ENCODE data around the gene CWC25. TPM values are rescaled to one million over a fixed set of nuclear protein-coding genes. Genes with fewer than 3 reads are reported as not detected.
A peak's percentile ranks its signal among the peaks of the same experiment; 100 is the strongest.

CWC25 gene
- total and polyA plus RNA-seq, 2 of the 13 experiments (the other 11 are each of a cell fraction or from before 2014, with no cell fraction given), result 15.6 to 22.7 TPM

- TF ChIP-seq THAP8 (CRISPR knock-in tag; IDR thresholded peaks at IDR 0.05; ENCODE audit: borderline replicate concordance) (peak; percentile 76; the same call in 1 of the 2 replicates), SNAPC5 (CRISPR knock-in tag; IDR thresholded peaks at IDR 0.05; ENCODE audit: borderline replicate concordance) (no peak), TEAD2 (CRISPR knock-in tag; IDR thresholded peaks at IDR 0.05) (no peak), NR2F6 (IDR thresholded peaks at IDR 0.05) (no peak), NR2F6 (CRISPR knock-in tag; IDR thresholded peaks at IDR 0.05) (peak; percentile 30; the same call in 1 of the 2 replicates), NCOA2 (CRISPR knock-in tag; IDR thresholded peaks at IDR 0.05) (0 out of 2 replicates have a peak, but pooled peaks have one; percentile 4), JUNB (CRISPR knock-in tag; IDR thresholded peaks at IDR 0.05; ENCODE audit: borderline replicate concordance) (no peak), ZHX2 (IDR thresholded peaks at IDR 0.05; ENCODE audit: low read depth) (no peak), ZHX2 (CRISPR knock-in tag; IDR thresholded peaks at IDR 0.05; ENCODE audit: borderline replicate concordance) (no peak), ZSCAN5A (CRISPR knock-in tag; IDR thresholded peaks at IDR 0.05; ENCODE audit: borderline replicate concordance) (no peak), MEIS2 (CRISPR knock-in tag; IDR thresholded peaks at IDR 0.05) (0 out of 2 replicates have a peak, but pooled peaks have one; percentile 70), SP140L (CRISPR knock-in tag; IDR thresholded peaks at IDR 0.05; ENCODE audit: borderline replicate concordance) (no peak), CHD2 (IDR thresholded peaks at IDR 0.05; ENCODE audit: low read depth, low read length) (no peak), ZNF510 (CRISPR knock-in tag; IDR thresholded peaks at IDR 0.05; ENCODE audit: low read depth) (no peak), POGK (CRISPR knock-in tag; conservative IDR thresholded peaks at IDR 0.05) (0 out of 2 replicates have a peak, but pooled peaks have one; percentile 51), ZSCAN29 (CRISPR knock-in tag; conservative IDR thresholded peaks at IDR 0.05) (no peak), JDP2 (CRISPR knock-in tag; IDR thresholded peaks at IDR 0.05; ENCODE audit: borderline replicate concordance) (no peak; the same call in 1 of the 2 replicates), ZMAT5 (CRISPR knock-in tag; IDR thresholded peaks at IDR 0.05; ENCODE audit: borderline replicate concordance, low read depth) (no peak)
Measured at GRCh38 chr17:38798614-38799500, 26.3 kb downstream of the CWC25 start (continued).

Data from HepG2 (cell line).